ENCODE measurements around the gene TRANK1. TPM values are rescaled to one million over a fixed set of nuclear protein-coding genes. Genes with fewer than 3 reads are reported as not detected.

TRANK1 gene
- total RNA-seq, 1 experiment from 2014 or later = 10.3 TPM

DNA sequence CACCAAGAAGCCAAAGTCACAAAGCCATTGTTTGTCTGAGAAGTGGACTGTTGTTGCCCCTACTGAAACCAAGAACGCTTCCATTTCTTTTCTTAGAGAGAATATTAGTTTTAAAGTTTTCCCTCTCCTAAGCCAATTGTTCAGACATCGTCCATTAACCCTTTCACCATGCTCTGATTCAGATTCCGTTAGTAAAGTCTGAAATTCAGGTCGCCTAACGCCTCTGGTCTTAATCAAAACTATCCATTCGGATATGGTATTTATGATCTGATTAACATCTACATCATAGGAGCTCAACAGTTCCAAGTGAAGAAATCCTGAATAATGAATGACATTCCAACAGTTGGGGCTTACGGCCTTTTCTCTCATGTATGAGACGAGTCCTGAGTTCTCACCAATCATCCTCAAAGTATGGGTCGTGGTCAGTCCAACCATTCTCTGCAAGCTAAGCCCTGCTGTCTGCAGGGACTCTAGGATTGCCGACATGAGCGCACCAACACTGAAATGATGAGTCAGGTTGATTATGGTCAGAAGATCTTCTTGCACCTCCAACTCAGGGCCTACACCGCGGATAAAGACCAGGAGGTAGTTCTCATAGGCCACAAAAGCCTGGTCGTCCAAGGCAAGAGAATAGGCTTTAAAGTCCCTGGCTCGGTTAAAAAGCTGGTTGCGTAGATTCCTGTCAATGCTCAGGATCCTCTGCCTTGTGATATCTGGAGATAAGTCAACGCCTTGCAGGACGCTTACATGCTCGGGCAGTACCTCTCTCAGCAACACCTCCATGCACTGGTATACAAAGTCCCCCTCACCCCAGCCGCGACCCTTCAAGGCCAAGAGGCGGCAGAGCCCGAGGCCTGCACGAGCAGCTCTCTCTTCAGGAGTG lies 47.3 kb upstream of the TRANK1 start:
- peaks cover 9% of the 10 kb centered on the region for H3K4me1 Mint-ChIP-seq (ENCODE audit: low read depth, unreplicated experiment)
- H3K4me3 Mint-ChIP-seq (ENCODE audit: low read depth, unreplicated experiment) = no peak overlapping the region
- peaks cover 17% of the 10 kb centered on the region for H3K36me3 Mint-ChIP-seq (ENCODE audit: insufficient read depth, unreplicated experiment)
- H3K9me3 Mint-ChIP-seq (ENCODE audit: low read depth, unreplicated experiment) = no peaks in the 10 kb centered on the region
- CTCF ChIA-PET = interaction anchor here (0.5 to 1.6 kb wide), 3 partner anchors 12 to 371 kb away, joined by 4 to 10 read pairs (median 5); no protein-coding TSS in a partner anchor
- TF ChIP-seq, protein P1, sequence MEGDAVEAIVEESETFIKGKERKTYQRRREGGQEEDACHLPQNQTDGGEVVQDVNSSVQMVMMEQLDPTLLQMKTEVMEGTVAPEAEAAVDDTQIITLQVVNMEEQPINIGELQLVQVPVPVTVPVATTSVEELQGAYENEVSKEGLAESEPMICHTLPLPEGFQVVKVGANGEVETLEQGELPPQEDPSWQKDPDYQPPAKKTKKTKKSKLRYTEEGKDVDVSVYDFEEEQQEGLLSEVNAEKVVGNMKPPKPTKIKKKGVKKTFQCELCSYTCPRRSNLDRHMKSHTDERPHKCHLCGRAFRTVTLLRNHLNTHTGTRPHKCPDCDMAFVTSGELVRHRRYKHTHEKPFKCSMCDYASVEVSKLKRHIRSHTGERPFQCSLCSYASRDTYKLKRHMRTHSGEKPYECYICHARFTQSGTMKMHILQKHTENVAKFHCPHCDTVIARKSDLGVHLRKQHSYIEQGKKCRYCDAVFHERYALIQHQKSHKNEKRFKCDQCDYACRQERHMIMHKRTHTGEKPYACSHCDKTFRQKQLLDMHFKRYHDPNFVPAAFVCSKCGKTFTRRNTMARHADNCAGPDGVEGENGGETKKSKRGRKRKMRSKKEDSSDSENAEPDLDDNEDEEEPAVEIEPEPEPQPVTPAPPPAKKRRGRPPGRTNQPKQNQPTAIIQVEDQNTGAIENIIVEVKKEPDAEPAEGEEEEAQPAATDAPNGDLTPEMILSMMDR (IDR thresholded peaks at IDR 0.05; ENCODE audit: unreplicated experiment) = no peak
- no peak overlapping the region for H3K27ac Mint-ChIP-seq (ENCODE audit: unreplicated experiment)
- intact Hi-C loops (cut with micrococcal nuclease; ENCODE audit: unreplicated experiment) = loop anchor here (2.0 kb wide), 1 partner anchor 221 kb away; no protein-coding TSS in a partner anchor
- DNase-seq = no peak
- TSS peak; percentile 56 for BruUV-seq (replicated peaks)
- H3K27me3 Mint-ChIP-seq (ENCODE audit: unreplicated experiment) = no peaks in the 10 kb centered on the region

DNA sequence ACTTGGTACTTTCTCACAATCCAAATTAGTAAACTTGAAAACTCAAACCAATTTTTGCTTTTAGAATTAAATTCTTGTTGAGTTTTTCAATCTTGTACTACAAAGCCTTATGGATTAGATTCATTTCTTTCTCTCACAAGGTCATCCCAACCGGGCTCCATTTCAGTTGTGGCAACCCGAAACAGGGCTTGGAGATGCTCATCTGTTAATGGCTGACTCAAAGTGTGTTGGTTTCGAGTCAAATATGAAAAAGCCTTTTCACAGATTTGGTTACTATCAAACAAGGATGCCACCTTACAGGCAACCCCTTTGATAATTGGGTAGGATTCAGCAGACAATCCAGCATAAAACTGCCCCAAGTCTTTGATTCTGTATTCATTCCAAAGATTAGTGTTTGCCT lies 46.3 kb upstream of the TRANK1 start:
- intact Hi-C loops (cut with micrococcal nuclease; ENCODE audit: unreplicated experiment) = no loop called here

DNA sequence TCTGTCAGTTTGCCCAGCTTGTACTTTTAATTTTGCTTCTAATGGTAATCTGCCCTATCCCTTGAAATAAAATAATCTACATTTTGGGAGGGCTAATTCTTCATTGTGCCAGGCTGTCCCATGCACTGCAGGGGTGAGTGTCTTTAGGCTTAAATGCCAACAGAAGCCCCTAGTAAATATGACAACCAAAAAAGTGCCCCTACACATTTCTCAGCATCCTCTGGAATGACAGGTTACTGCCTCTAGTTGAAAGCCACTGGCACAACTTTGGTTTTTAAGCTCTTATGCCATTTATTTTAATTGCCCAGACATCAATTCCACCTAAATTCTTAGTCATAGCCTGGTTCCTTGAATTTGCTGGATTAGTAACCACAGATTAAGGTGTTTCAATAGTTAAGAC lies 44.7 kb upstream of the TRANK1 start:
- intact Hi-C loops (cut with micrococcal nuclease; ENCODE audit: unreplicated experiment) = no loop called here
- no TSS peak for BruUV-seq (replicated peaks)

More for the DNA sequence above, 46.3 kb upstream of the TRANK1 start:
- H3K4me1 Mint-ChIP-seq (ENCODE audit: low read depth, unreplicated experiment) = peaks cover 9% of the 10 kb centered on the region
- no peaks in the 10 kb centered on the region for H3K27me3 Mint-ChIP-seq (ENCODE audit: unreplicated experiment)
- BruUV-seq (replicated peaks) = no TSS peak
- CTCF ChIA-PET = no interaction called here
- no peak overlapping the region for H3K27ac Mint-ChIP-seq (ENCODE audit: unreplicated experiment)
- H3K4me3 Mint-ChIP-seq (ENCODE audit: low read depth, unreplicated experiment) = no peak overlapping the region
- TF ChIP-seq, protein P1 (IDR thresholded peaks at IDR 0.05; ENCODE audit: unreplicated experiment) = no peak
- H3K36me3 Mint-ChIP-seq (ENCODE audit: insufficient read depth, unreplicated experiment) = peaks cover 15% of the 10 kb centered on the region
- no peaks in the 10 kb centered on the region for H3K9me3 Mint-ChIP-seq (ENCODE audit: low read depth, unreplicated experiment)
- DNase-seq = no peak

DNA sequence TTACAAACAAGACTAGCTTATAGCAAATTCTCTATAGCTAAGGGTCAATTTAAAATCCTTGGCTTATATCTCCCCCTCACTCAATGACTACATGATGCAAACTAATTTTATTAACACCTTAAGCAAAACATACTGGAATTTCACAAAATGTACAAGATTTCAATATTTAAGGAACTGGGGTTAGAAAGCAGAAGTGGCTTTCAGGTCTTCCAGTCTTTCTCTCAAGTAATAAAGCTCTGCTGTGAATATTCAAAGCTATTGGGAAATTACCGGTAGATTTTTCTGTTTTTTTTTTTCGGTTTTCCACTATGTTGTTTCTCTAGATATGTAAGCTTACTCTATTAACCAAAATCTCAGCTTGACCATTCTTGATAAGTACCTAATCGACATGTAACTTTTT lies 44.2 kb upstream of the TRANK1 start:
- Mint-ChIP-seq H3K4me1 (ENCODE audit: low read depth, unreplicated experiment) (peaks cover 9% of the 10 kb centered on the region), H3K27ac (ENCODE audit: unreplicated experiment) (no peak overlapping the region), H3K9me3 (ENCODE audit: low read depth, unreplicated experiment) (no peaks in the 10 kb centered on the region), H3K36me3 (ENCODE audit: insufficient read depth, unreplicated experiment) (peaks cover 13% of the 10 kb centered on the region), H3K4me3 (ENCODE audit: low read depth, unreplicated experiment) (no peak overlapping the region), H3K27me3 (ENCODE audit: unreplicated experiment) (no peaks in the 10 kb centered on the region)
- intact Hi-C loops (cut with micrococcal nuclease; ENCODE audit: unreplicated experiment) = no loop called here
- BruUV-seq (replicated peaks) = no TSS peak
- TF ChIP-seq, protein P1 (IDR thresholded peaks at IDR 0.05; ENCODE audit: unreplicated experiment) = no peak
- CTCF ChIA-PET = interaction anchor here (0.6 kb wide), 1 partner anchor 32 kb away, joined by 3 read pairs; no protein-coding TSS in a partner anchor
- no peak for DNase-seq

More for the DNA sequence above, 44.7 kb upstream of the TRANK1 start:
- Mint-ChIP-seq H3K4me1 (ENCODE audit: low read depth, unreplicated experiment) (peaks cover 9% of the 10 kb centered on the region), H3K27me3 (ENCODE audit: unreplicated experiment) (no peaks in the 10 kb centered on the region), H3K4me3 (ENCODE audit: low read depth, unreplicated experiment) (no peak overlapping the region), H3K36me3 (ENCODE audit: insufficient read depth, unreplicated experiment) (peaks cover 13% of the 10 kb centered on the region), H3K27ac (ENCODE audit: unreplicated experiment) (no peak overlapping the region), H3K9me3 (ENCODE audit: low read depth, unreplicated experiment) (no peaks in the 10 kb centered on the region)
- TF ChIP-seq, protein P1 (IDR thresholded peaks at IDR 0.05; ENCODE audit: unreplicated experiment) = no peak
- no peak for DNase-seq
- CTCF ChIA-PET = no interaction called here
